Measurements from ENCODE around the gene RBFOX1. TPM values are rescaled to one million over a fixed set of nuclear protein-coding genes. Genes with fewer than 3 reads are reported as not detected.

RBFOX1 gene
- total RNA-seq, 1 donor = not detected

- H3K79me2 ChIP-seq (ENCODE audit: insufficient read depth, low read length) = no peaks in the 10 kb centered on the region
- H3K9me3 ChIP-seq (ENCODE audit: low read depth, low read length) = peaks cover 3% of the 10 kb centered on the region
- H4K20me1 ChIP-seq (ENCODE audit: insufficient read depth, low read length) = no peaks in the 10 kb centered on the region
- DNase-seq (ENCODE audit: insufficient read length, low spot score, missing footprints) = no peak
- H3K27ac ChIP-seq (ENCODE audit: low read depth, low read length) = no peak overlapping the region
- H3K4me2 ChIP-seq (ENCODE audit: insufficient read depth, low read length) = no peak overlapping the region
- H3K4me1 ChIP-seq (ENCODE audit: insufficient read depth, low read length) = no peaks in the 10 kb centered on the region
- H3K36me3 ChIP-seq (ENCODE audit: insufficient read depth, low read length) = no peaks in the 10 kb centered on the region
- no peak overlapping the region for H2AFZ ChIP-seq (ENCODE audit: low read length)
- H3K4me3 ChIP-seq (ENCODE audit: insufficient read depth, low read length) = no peak overlapping the region
- no peak for TF ChIP-seq CTCF (IDR thresholded peaks at IDR 0.05; ENCODE audit: extremely low read depth, low read depth, low read length)
- no peaks in the 10 kb centered on the region for H3K27me3 ChIP-seq (ENCODE audit: insufficient read depth, low read length)
These were observed 317.8 kb downstream of the RBFOX1 start for GRCh38 chr16:7650431-7650830.

DNA sequence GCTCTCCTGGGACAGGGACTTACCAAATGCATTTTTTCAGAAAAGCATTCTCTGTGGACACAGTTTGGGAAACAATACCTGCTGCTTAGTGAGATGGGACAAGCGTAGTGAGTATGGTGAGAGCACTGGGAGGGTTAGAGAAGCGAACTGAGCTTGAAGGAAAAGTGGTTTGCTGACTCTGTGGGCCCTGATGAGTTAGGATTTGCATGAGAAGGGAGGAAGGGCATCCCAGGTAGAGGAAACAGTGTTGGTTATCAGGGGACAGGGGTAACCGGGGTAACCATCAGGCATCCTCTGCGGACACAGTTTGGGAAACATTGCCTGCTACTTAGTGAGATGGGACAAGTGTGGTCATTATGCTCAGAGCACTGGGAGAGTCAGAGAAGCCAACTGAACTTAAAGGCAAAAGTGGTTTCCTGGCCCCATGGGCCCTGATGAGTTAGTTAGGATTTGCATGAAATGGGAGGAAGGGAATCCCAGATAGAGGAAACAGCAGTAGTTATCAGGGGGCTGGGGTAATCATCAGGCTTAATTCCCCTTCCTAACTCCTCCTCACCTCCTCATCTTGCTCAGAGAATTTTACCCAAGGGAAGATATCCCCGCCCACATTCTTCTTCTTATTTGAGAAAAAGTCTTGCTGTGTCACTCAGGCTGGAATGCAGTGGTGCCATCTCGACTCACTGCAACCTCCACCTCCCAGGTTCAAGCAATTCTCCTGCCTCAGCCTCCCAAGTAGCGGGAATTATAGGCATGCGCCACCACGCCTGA lies 319.3 kb downstream of the RBFOX1 start:
- Histone ChIP-seq H3K27me3 (ENCODE audit: insufficient read depth, low read length) (no peaks in the 10 kb centered on the region), H3K27ac (ENCODE audit: low read depth, low read length) (no peak overlapping the region), H3K79me2 (ENCODE audit: insufficient read depth, low read length) (no peaks in the 10 kb centered on the region), H3K4me1 (ENCODE audit: insufficient read depth, low read length) (no peaks in the 10 kb centered on the region), H3K36me3 (ENCODE audit: insufficient read depth, low read length) (no peaks in the 10 kb centered on the region), H3K4me3 (ENCODE audit: insufficient read depth, low read length) (no peak overlapping the region), H2AFZ (ENCODE audit: low read length) (no peak overlapping the region), H4K20me1 (ENCODE audit: insufficient read depth, low read length) (no peaks in the 10 kb centered on the region), H3K9me3 (ENCODE audit: low read depth, low read length) (peaks cover 3% of the 10 kb centered on the region), H3K4me2 (ENCODE audit: insufficient read depth, low read length) (no peak overlapping the region)
- TF ChIP-seq CTCF (IDR thresholded peaks at IDR 0.05; ENCODE audit: extremely low read depth, low read depth, low read length) = no peak
- DNase-seq (ENCODE audit: insufficient read length, low spot score, missing footprints) = no peak

DNA sequence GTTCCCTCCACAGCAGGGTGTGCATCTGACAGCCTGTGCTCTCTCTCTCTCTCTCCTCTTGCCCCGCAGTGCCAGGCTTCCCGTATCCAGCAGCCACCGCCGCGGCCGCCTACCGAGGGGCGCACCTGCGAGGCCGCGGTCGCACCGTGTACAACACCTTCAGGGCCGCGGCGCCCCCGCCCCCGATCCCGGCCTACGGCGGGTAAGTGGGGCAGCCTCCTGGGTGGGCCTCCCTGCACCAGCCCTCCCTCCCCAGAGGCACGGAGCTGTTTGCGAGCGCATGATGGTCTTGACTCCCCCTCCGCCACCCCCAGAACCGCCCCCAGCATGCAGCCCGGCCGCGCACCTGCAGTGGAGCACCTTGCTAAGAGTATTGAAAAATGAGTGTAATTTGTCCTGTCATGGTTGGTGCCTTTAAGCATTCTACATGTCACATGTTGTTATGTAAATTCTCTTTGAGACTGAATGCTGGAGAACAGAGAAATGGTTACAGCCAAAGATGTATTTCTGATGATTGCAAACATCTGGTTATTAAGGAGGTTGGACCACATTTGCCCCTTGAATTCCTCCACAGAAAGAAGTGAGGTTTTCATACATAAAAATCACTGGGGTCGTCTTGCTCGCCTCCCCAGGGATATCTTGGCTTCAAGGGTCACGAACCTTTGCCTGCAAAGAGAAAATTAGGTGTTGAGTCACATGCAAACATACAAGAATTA lies 321.3 kb downstream of the RBFOX1 start:
- Histone ChIP-seq H3K4me1 (ENCODE audit: insufficient read depth, low read length) (no peaks in the 10 kb centered on the region), H3K79me2 (ENCODE audit: insufficient read depth, low read length) (no peaks in the 10 kb centered on the region), H4K20me1 (ENCODE audit: insufficient read depth, low read length) (no peaks in the 10 kb centered on the region), H3K4me2 (ENCODE audit: insufficient read depth, low read length) (no peak overlapping the region), H3K27me3 (ENCODE audit: insufficient read depth, low read length) (no peaks in the 10 kb centered on the region), H3K9me3 (ENCODE audit: low read depth, low read length) (peaks cover 3% of the 10 kb centered on the region), H2AFZ (ENCODE audit: low read length) (no peak overlapping the region), H3K4me3 (ENCODE audit: insufficient read depth, low read length) (no peak overlapping the region), H3K27ac (ENCODE audit: low read depth, low read length) (no peak overlapping the region), H3K36me3 (ENCODE audit: insufficient read depth, low read length) (no peaks in the 10 kb centered on the region)
- no peak for TF ChIP-seq CTCF (IDR thresholded peaks at IDR 0.05; ENCODE audit: extremely low read depth, low read depth, low read length)
- DNase-seq (ENCODE audit: insufficient read length, low spot score, missing footprints) = no peak

GRCh38 chr16:7675628-7676027 lies 343.0 kb downstream of the RBFOX1 start:
- no peak overlapping the region for H3K27ac ChIP-seq (ENCODE audit: low read depth, low read length)
- no peaks in the 10 kb centered on the region for H3K27me3 ChIP-seq (ENCODE audit: insufficient read depth, low read length)
- H3K4me2 ChIP-seq (ENCODE audit: insufficient read depth, low read length) = no peak overlapping the region
- H2AFZ ChIP-seq (ENCODE audit: low read length) = no peak overlapping the region
- H3K9me3 ChIP-seq (ENCODE audit: low read depth, low read length) = peaks cover 7% of the 10 kb centered on the region
- H3K4me1 ChIP-seq (ENCODE audit: insufficient read depth, low read length) = no peaks in the 10 kb centered on the region
- DNase-seq (ENCODE audit: insufficient read length, low spot score, missing footprints) = no peak
- H3K36me3 ChIP-seq (ENCODE audit: insufficient read depth, low read length) = no peaks in the 10 kb centered on the region
- H3K4me3 ChIP-seq (ENCODE audit: insufficient read depth, low read length) = no peak overlapping the region
- no peaks in the 10 kb centered on the region for H4K20me1 ChIP-seq (ENCODE audit: insufficient read depth, low read length)
- TF ChIP-seq CTCF (IDR thresholded peaks at IDR 0.05; ENCODE audit: extremely low read depth, low read depth, low read length) = no peak
- no peaks in the 10 kb centered on the region for H3K79me2 ChIP-seq (ENCODE audit: insufficient read depth, low read length)
